ENCODE data around the gene ULK2.
"Not testable (repeated sequence)": the region's sequence is repeated elsewhere in the genome, so short reads cannot be mapped to it uniquely, and the experiment has no call there.

The ULK2 gene

GRCh38 chr17:19867329-19868078 is at the start of gene ULK2:
Gene ULK2, minus strand, starts transcription at chr17:19867936. Its CDS starts 519 bp downstream, at chr17:19867417.
- DNase-seq (ENCODE audit: low spot score), result peak; percentile 71

DNA sequence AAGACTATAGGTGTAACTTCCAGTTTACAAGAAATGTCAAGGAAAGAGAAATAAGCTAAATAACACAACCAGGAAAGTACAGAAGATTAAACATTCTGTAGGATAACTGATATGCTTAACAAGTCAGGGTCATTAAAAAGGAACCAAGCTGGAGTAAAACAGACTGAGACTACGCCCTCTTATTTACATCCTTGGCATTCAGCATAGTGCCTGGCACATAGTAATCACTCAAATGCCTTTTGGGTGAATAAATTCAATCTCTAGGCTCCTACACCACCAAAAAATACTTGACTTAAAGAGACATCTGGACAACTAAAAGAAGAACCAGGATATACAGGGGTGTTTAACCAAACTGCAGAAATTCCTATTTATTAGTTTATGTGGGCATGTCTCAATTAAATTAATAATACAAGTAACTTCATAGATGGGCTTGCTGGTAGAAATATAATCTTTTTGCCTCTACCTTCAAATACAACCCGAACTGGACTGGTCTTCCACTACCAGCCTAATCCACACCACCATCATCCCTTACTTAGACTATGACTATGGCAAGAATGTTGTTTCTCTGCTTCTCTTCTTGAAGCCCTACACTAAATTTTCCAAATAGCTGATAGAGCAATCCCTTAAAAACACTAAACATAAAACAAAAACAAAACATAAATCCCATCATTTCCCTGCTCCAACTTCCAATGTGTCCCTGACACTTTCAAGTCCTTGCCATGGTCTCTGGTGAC is 47.7 kb upstream of the ULK2 start:
- no peak for DNase-seq (ENCODE audit: low spot score)

DNA sequence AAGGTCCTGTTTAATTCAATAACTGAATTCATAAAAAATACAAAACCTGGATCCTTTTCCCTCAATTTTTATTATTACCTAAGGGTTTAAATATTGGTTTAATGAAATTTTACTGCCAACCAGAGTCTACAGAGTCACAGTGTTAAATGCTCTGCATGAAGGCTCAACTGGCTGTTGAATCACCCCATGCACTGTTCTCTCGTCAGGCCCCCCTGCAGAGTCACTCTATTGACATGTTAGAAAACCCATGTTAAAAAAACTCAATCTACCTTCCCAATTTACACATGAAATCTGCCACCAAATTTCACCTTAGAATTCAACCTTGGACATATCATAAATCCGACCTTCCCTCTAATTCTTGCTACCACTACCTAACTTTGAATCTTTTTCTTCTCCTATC is 43.3 kb upstream of the ULK2 start:
- no peak for DNase-seq (ENCODE audit: low spot score)

DNA sequence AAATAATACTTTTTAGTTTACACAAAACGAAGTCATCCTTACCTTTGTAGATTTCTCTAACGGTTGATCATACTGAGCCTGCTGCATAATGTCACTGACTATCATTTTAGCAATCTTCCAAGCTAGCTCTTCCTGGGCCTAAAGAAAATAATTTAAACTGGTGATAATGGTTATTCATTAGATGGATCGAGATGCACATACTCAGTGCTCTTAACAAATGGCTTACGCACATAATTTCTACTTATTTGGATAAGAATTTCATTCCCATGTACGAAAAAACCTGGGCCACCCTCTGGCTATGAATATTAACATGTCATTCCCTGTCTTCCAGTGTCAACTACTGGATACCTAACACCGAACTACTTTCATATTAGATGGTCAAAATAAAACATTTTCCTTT is 41.4 kb upstream of the ULK2 start:
- no peak for DNase-seq (ENCODE audit: low spot score)

GRCh38 chr17:19905502-19905901 is 37.8 kb upstream of the ULK2 start:
- peak; percentile 14 for DNase-seq (ENCODE audit: low spot score)

- peak; percentile 59 for DNase-seq (ENCODE audit: low spot score)
Observed at GRCh38 chr17:19904924-19905323, 37.2 kb upstream of the ULK2 start.

- DNase-seq (ENCODE audit: low spot score), result no peak
Observed at GRCh38 chr17:19904412-19904811, 36.7 kb upstream of the ULK2 start.

DNA sequence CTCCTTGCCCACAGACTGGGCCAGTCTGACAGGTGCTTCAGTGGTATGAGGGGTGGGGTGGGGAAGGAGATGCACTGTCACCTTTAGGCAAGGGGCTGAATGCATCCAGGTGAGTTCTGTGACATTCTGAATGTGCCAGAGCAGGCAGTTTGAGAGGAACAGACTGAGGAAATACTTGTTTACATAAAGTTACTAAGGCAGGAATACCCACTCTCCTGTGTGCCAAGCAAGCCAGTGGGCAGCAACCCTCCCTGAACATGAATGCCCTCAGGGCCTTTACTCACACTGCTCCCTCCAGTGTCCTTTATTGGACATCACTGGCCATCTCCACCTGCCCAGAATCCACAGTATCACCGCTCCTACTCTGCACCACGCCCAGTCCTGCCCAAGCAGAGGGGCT is 33.1 kb upstream of the ULK2 start:
- no peak for DNase-seq (ENCODE audit: low spot score)

DNA sequence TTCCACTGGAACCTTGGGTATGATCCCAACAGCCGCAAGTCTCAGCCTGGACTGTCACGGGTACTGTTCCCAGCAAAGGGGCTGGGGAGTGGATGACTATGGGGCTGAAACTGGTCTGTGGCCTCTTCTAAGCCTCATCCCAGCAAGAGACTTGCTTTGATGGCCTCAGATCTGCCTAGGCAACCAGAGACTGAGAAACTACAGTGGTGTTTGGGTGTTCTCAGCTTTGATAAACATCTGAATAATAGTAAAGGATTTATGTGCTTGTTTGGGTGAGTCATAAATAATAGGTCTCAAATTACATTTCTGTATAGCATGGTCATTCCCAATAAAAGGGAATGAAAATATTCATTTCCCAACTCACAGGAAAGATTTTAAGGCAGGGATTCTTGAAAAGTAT is 30.2 kb upstream of the ULK2 start:
- no peak for DNase-seq (ENCODE audit: low spot score)

DNA sequence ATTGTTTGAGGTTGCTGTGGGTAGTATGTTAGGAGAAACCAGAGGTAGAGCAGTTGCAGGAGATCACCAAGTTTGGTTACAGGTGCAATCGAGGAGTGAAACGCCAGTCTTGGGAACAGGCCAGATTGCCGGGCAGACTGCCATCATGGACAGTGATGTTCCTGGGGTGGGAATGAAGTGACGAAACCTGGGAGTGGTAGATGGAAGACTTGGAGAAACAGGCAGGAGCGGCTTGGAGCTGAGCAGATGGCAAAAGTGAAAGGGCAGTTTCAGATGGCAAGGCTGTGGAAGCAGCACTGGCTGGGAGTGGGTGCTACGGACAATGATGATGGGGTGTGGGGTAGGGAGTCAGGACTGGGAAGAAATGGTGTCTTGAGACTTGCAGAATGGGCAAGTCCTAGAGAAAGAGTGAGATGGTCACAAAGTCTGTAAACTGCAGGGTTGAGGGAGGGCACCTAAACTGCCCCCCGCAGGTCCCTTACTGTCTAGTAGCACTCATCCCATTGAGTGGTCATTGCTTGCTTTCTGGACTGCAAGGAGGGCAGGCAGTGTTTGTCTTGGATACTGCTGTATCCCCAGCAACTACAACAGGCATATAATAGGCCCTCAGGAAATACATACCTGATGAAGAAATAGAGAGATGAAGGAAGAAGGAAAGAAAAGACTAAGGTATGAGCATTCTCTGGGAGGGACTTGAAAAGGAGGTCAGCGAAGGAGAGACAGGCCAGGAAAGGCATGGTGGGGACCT is 29.5 kb upstream of the ULK2 start:
- no peak for DNase-seq (ENCODE audit: low spot score)

GRCh38 chr17:19896679-19897078 is 28.9 kb upstream of the ULK2 start:
- DNase-seq (ENCODE audit: low spot score), result no peak

- not testable (repeated sequence) for DNase-seq (ENCODE audit: low spot score)
Observed at GRCh38 chr17:19890554-19890953, 22.8 kb upstream of the ULK2 start.

DNA sequence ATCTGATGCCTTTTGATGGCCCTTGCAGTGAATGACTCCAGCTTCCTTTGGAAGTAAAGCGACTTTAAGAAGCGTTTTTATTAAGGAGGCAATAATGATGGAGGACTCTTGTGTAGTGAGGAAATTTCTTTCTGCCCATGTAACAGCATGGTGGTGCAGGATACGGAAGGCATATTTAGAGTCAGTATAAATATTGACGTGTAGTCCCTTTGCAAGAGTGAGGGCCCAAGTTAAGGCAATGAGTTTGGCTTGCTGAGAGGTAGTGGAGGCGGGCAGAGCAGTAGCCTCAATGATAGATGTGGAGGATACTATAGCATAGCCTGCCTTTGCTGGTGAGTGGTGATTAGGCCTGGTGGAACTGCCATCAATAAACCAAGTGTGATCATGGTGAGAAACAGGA is 22.3 kb upstream of the ULK2 start:
- not testable (repeated sequence) for DNase-seq (ENCODE audit: low spot score)

DNA sequence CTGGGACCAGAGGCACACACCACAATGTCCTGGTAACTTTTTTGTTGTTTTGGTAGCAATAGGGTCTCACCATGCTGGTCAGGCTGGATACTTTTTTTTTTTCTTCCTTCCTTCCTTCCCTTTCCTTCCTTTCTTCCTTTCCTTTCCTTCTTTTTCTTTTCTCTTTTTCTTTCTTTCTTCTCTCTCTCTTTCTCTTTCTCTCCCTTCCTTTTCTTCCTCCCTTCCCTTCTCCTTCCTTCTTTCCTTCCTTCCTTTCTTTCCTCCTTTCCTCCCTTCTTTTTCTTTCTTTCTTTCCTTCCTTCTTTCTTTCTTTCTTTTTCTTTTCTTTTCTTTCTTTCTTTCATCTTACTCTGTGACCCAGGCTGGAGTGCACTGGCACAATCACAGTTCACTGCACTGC is 18.4 kb upstream of the ULK2 start:
- no peak for DNase-seq (ENCODE audit: low spot score)

- DNase-seq (ENCODE audit: low spot score), result no peak
Observed at GRCh38 chr17:19883537-19884215, 15.9 kb upstream of the ULK2 start.

DNA sequence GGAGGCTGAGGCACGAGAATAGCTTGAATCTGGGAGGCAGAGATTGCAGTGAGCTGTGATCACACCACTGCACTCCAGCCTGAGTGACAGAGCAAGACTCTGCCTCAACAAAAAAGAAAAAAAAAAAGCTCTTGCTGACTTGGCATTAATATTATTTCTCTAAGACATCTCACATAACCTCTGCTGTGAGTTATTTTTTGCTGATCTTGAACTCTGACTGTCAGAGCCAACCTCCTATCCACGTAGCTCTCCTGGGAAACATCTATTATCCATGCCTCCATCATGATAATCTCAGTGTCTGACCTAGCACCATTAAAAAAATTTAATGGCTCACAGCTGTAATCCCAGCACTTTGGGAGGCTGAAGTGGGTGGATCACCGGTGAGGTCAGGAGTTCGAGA is 12.7 kb upstream of the ULK2 start:
- DNase-seq (ENCODE audit: low spot score), result no peak

DNA sequence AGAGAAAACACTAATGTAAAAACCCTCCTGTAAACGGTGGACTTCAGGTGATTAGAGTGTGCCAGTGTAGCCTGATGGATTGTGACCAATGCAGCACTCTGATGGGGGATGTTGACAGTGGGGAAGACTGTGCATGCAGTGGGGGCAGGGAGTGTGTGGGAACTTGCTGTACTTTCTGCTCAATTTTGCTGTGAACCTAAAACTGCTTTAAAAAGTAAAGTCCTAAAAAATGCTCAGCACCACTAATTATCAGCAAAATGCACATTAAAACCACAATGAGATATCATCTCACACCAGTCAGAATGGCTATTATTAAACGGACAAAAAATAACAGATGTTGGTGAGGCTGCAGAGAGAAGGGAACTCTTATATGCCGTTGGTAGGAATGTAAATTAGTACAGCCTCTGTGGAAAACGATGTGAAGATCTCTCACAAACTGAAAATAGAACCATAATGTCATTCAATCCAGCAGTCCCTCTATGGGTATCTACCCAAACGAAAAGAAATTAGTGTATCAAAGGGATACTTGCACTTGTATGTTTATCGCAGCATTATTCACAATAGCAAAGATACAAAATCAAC is 9.7 kb upstream of the ULK2 start:
- DNase-seq (ENCODE audit: low spot score), result no peak

- DNase-seq (ENCODE audit: low spot score), result peak; percentile 73
Observed at GRCh38 chr17:19876529-19877161, 8.9 kb upstream of the ULK2 start.

DNA sequence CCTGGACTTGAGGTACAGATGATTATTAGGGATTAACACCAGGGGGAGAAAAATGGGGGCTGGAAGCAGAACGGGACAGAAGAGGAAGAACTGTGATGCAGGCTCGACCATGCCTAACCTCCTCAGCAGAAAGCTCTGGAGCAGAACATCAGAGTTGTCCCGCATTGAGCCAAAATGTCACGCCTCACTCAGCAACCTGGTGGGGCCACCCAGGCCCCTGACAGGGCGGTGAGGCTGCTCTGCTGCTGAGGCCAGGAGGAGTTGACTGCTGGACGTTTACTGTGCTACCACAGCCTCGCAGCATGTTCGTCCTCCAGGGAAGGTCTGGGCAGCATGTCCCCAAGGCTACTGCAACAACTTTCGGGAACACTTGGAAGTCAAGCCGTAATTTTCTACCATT is 6.5 kb upstream of the ULK2 start:
- DNase-seq (ENCODE audit: low spot score), result no peak

DNA sequence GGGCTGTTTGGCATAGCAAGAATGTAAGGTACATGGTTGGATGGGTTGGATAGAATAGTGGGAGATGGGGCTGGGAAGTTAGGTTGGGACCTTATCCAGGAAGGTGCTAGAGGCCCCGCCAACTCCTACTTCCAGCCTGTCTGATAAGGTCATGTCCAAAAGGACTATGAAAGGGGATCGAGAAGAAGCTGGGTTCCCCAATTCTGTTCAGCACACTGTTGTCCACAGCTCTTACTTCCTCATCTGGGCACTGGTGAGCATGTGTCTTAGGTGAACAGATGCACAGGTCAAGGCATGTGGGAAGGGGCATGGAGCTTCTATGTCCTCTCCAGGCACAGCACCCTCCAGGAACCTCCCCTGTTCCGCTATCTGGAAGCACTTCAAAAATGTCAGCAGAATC is 5.6 kb upstream of the ULK2 start:
- no peak for DNase-seq (ENCODE audit: low spot score)

GRCh38 chr17:19868079-19868395 is 301 bp upstream of the ULK2 start:
- no peak for DNase-seq (ENCODE audit: low spot score)

- DNase-seq (ENCODE audit: low spot score), result peak; percentile 78
Observed at GRCh38 chr17:19867079-19867328, 732 bp downstream of the ULK2 start.
